ENCODE results near the gene CCL1.

DNA sequence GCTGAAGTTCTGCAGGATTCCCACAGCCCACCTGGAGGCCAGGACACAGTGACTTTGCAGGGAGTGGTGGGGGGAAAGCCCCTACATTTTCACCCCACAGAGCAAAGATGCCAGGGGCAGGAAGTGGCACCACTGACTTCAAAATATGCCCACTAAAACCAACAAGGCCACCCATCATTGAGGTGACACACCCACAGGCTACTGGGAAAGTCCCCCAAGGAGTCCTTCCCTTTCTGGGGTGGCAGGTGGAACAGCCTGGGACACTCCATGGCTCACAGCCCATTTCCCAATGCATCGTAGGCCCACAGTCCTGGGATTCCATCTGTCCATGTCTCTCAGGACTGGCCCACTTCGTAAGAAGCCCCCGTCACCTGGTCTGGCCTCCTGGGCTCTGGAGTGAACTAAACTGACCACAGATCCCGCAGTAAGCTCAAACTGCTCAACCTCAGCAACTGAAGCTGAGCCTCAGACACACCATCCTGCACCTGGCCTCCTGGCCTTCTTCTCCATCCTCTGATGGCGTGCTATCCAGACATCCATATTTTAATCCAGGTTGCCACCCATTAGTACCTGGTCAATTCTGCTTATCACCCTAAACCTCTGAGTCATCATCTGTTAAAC, 7.5 kb upstream of the CCL1 start:
- TF ChIP-seq, protein P1, sequence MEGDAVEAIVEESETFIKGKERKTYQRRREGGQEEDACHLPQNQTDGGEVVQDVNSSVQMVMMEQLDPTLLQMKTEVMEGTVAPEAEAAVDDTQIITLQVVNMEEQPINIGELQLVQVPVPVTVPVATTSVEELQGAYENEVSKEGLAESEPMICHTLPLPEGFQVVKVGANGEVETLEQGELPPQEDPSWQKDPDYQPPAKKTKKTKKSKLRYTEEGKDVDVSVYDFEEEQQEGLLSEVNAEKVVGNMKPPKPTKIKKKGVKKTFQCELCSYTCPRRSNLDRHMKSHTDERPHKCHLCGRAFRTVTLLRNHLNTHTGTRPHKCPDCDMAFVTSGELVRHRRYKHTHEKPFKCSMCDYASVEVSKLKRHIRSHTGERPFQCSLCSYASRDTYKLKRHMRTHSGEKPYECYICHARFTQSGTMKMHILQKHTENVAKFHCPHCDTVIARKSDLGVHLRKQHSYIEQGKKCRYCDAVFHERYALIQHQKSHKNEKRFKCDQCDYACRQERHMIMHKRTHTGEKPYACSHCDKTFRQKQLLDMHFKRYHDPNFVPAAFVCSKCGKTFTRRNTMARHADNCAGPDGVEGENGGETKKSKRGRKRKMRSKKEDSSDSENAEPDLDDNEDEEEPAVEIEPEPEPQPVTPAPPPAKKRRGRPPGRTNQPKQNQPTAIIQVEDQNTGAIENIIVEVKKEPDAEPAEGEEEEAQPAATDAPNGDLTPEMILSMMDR (IDR thresholded peaks at IDR 0.05), result no peak
- TF ChIP-seq POLR2A (IDR thresholded peaks at IDR 0.05), result no peak
